Inflammatory macrophage treated with lipopolysaccharide for 1 hour (primary cell): ENCODE results near the gene SERPINE2.

Experiments
- DNase-seq, 2 donors: peaks; one replicate each; pipeline ENCODE4 v3.0.0-alpha.2; 2020 to 2022

SERPINE2 gene, protein sequence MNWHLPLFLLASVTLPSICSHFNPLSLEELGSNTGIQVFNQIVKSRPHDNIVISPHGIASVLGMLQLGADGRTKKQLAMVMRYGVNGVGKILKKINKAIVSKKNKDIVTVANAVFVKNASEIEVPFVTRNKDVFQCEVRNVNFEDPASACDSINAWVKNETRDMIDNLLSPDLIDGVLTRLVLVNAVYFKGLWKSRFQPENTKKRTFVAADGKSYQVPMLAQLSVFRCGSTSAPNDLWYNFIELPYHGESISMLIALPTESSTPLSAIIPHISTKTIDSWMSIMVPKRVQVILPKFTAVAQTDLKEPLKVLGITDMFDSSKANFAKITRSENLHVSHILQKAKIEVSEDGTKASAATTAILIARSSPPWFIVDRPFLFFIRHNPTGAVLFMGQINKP

DNA sequence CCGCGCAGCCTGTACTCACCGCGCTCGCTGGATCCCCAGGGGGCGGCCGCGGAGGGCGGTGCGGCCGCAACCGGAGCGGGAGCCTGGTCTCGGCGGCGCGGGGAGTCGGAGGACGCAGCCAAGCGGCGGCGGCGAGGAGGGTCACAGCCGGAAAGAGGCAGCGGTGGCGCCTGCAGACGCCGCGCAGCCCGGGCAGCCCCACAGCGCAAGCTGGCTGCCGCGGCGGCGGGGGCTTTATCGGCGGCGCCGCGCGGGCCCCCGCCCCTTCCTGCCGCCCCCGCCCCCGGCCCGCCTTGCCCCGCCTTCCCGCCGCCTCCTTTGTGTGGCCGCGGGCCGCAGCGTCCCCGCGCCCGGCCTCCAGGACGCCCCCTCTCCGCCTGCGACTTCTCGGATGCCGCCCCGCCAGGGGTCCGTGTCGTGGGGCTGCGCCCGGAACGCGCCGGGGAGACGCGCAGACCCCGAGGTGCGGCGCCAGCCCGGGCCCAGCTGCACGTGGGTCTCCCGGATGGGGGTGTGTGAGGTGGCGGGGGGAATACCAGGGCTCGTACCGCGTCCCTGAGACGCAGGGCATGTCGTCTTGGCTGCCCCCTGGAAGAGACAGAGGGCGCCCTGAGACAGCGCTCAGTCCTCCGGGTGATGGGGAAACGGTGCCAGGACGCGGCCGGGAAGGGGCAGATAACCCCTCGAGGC is at the start of gene SERPINE2:
SERPINE2 (minus strand) TSS at position 207 of the 690 bp plus-strand sequence. CDS start 37,386 bp downstream, outside the sequence.
- no peak for DNase-seq

DNA sequence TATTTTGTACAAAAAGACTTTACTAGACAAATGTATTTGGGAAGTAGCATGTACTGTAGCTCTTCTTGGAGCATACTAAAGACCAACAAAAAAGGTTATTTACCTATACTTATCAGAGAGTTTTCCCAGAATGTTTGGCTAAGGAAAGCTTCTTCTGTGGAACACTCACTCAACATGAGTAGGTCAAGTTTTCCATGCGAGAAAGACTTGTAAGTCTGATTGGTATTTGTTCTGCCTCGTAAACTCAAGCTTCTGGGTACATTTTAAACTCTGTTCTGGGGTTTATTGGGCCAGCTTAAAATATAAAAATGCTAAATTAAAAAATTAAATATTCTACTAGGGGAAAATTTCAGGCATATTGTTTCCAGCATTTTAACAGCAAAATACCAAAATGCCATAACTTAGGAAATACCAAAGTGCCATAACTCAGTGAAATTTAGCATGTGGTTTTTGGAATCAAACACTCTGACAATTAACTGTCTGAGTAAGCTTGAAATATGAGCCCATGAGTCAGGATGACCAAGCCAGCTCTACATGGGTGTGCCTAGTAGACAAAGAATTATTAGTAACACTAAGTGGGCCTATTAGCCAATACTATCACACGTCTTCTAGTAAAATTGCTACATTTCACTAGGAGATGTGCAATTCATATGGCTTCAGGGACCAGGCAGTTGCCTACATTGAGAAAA is 47.3 kb upstream of the SERPINE2 start:
- DNase-seq, result peak; percentile 9 to 58

DNA sequence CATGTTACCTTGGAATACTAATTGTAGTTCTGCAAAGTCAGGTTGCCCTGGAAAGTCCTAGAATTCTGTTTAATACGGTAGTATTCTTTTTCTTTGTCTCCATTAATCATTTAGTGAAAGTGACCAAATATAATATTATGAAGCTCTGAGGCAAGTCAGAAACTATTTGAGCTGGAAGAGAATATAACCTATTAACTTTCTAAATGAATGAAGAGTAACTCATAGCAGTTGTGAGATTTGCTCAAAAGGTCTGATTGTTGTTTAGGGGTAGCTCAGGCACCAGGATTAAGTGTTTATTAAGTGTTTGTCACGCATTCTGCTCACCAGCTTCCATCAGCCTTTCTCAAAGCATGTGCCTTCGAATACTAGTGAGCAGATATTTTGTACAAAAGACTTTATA is 46.7 kb upstream of the SERPINE2 start:
- no peak for DNase-seq

DNA sequence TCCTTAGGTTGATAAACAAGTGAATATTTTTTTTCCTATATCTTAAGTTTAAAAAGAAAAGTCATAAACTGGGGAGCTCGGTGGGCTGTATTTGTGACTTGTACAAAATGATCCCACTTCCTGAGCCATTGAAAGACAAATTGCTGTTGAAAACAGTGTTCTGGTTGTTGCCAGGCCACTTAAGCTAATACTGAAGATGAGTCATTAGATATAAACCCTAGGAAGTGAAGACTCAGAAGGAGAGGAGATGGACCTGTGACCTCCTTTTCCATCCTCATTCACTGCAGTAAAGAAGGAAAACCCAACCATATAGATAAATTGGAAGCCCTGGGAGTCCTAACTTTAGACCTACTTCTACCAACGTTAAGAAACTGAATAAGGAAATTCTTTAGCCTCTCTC is 46.2 kb upstream of the SERPINE2 start:
- no peak for DNase-seq

DNA sequence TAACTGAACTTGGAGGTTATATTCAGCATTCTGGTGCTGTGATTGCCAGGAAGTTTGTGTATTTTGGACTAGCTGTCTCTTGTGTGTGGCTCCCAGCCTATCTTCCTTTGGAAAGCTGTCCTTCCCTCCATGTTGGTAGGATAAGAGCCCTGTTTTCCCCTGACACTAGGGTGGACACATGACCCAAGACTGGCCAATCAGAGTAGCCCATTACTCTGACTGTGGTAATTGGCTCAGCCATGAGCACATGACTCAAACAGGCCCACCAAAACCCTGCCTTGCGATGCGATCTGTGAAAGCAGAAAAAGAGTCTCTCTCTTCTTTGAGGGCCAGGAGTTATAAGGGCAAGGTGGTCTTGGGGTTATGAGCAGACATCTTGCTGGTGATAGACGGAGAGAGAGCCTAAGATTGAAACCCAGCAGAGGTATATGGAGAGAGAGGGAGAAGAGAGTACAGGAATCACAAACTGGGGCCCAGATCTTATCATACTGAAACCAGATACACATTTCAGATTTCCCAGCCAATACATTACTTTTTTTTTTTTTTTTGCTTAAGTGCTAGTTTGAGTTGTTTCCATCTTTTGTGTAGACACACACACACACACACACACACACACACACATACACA is 45.3 kb upstream of the SERPINE2 start:
- DNase-seq, result no peak

DNA sequence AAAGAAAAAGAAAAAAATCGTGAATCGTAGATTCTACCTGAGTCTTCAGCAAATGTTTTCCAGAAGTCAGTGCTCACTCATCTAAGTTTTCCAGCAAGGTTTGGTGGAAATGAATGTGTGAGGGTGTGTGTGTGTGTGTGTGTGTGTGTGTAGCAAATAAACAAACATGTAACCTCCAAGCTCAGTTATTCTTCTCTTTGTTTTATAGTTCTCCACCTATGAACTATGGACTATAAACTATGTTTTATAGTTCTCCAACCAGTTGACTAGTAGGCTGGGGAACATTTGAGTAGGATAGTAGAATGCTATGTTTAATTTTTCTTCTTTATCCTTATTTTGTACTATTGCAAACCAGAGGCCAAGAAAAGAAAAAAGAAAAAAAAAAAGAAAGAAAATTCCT is 44.6 kb upstream of the SERPINE2 start:
- no peak for DNase-seq

DNA sequence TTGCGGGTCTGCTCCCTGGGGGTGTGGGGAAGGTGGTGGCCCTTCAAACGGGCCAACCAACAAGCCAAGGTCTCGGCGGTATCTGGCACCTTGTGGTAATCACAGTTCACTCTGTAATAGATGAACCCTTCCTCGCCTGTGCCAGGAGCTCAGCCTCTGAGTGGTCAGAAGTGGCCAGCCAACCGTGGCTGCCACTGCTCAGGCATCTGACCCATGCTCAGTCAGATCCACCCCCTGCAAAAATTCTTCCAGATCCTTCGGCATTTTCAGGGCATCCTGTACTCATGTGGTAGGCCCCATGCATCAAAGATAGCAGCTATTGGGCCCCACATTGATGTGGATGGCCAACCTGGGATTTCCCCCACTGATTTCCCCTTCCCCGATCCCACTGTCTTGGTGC is 39.6 kb upstream of the SERPINE2 start:
- DNase-seq, result no peak

DNA sequence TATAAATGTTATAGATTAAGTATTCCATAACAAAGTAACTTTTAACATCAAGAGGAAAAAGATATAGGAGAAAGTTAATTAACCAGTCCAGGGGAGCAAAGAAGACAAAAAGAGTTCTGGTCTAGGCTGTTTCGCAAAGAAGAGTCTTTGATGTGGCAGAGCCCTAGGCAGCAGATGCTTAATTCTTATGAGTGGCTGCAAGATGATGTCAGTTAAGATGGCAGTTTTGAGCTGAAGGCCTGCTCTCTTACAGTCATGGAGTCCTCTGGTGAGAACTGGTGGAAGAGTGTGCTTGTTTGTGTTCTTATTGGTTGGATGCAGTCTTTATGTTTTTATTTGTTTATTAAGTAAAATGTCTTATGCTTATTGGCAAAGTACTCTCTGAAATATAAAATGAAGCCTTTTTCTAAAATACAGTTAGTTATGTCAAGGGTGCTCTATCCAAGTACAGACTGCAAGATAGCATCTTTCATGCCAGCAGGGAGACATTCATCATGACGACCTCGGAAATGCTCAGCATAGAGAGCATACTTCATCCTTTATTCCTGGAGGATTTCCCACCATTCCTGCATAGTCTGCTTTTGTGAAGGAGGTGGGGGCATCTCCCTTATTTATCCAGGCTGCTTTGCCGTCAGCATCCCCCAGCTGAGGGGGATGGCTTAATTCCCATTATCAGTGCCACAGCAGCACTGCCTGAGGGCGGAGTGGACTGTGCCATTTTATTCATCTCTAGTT is 38.9 kb upstream of the SERPINE2 start:
- DNase-seq, result no peak

DNA sequence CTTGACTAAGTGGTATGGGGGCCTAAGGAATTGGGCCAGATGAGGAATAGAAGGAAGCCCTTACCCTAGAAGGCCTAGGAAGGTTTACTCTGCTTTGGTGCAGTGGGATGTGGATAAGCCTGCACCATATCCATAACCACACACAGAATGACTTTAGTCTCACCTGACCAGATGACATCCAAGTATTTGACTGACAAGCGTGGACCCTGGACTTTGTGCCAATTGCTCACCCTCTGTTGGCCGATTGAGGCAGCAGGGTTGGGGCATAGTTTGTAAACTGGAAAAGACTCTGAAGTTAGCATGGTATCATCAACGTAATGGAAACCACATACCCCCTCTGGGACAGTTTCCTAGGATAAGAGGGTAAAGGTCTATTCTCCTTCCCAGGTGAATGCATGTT is 36.5 kb upstream of the SERPINE2 start:
- DNase-seq, result no peak

DNA sequence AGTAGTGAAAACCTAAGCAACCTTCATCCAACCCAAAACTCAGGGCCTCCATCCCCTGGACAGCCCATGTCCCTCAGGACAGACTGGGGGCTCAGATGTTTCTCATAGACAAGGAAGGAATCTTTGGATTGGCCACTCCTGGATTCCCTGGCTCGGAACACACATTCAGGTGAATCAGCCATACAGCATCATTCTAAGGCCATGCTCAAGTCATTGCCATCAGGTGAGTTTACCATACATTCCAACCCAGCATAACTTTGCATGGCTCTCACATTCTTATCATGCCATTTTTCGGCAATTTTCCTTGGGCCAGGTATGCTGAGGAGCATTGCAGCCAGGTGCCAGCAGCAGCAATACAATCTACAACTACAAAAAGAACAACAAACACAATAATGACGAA is 34.6 kb upstream of the SERPINE2 start:
- no peak for DNase-seq

DNA sequence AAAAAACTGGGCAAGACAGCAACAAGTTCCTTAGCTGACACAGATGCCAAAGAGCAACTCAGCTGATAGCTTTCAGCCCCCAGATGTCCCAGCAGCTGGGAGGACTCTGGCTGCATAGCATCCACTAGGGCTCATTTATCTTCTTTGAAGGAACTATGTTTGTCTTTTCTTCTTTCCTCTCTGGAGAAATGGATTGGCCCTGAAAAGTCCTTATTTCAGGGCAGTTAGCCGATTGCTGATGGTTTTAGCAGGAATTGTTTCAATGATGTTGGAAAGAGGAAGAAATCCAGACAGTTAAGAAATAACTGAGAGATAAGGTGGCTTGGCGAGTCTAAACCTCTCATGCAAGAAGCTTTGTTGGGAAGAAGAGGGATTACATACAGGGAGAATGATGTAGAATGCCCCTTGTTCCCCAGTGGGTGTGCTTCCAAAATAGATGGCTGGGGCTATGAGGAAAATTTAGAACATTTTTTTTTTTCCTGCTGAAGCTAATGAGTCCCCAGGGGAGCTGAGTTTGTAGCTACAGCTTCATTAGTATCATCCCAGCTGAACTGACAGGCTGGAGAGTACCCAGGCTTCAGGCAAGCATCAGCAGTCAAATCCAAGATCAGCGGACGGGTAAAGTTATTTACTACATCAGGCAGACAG is 33.6 kb upstream of the SERPINE2 start:
- no peak for DNase-seq

DNA sequence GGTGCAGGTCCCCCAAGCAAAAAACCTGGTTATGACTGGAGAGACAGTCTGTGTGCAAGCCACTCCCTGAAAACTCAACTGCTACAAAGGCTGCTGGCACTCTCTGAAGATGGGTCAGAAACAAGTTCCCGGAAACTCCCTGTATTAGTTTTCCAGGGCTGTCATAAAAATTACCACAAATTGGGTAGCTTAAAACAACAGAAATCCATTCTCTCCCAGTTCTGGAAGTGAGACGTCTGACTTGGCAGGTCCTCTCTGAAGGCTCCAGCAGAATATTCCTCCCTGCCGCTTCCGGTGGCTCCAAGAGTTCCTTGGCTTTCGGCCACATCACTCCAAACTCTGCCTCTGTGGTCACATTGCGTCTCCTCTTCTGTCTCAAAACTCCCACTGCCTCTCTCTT is 30.1 kb upstream of the SERPINE2 start:
- DNase-seq, result no peak

DNA sequence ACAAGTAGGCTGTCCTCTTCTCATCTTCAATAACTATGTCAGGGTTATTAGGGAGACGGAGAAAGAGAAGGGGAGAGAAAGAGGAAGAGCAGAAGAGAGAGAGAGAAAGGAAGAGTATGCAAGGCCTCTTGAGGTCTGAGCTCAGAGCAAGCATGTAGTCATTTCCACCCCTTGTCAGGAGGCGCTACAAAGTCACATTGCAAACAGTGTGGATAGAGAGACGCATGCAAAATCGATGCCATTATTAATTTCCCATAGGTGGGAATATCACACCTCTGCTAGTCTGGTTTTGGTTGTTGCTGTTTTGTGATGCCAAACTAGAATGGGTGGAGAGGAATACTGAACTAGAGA is 24.2 kb upstream of the SERPINE2 start:
- no peak for DNase-seq

DNA sequence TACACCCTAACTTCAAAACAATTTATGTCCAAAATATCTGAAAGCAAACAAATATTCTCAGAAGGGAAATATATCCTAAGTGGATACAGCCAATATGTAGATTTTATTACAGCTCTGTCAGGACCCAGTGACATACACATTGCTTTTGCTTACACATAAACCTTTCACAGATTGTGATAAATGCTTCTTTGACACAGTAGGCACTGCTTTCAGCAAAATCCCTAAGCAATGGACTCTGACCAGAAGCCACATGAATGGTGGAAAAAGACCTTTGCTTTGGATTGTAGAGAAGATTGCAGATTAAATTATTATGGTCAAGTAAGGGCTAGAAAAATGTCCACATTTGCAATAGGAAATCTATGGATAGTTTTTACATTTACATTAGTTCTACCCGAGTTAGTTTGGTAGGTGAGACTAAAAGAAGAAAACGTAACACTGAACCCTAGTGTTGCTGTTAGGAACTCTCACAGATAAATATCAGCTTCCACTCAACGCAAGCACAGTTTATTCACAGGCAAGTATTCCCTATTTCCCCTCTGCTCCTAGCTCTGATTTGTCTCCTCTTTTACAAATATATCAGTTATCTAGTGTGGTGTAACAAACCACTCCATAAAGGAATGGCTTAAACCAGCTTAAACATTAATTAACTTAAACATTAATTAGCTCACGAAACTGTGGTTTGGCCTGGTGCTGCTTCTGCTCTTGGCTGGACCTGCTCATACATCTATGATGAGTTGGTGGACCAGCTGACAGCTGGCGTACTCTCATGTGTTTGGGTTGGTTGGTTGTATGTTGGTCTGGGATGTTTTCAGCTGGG is 23.6 kb upstream of the SERPINE2 start:
- no peak for DNase-seq

DNA sequence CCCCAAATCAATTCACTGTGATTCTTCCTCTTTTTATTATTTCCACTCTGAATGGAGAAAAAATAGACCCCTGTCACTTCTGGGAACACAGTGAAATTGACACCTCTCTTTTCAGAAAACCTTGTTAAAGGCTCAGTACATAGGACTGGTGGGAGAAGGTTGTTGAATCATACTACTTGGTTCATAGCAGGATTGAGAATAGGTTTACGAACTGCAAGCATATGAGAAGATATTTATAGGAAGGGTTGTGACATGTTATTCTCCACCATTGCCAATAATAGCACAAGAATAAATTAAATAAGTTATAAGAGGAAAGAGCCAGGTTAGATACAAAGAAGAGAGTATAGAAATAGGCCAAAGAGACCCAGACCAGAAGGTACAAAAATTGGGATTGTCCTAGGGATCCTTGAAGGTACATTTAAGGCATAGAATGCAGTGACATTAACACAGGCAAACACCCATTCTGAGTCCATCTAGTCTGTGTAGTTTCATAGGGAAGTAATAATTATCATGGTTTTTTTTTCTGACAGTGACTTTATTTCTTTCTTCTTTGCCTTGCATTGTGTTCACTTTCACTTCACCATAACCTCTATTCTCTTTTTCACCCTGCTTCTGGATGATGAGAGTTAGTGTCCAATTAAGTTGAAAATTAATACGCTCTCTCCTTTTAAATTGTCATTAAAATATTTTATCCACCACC is 21.8 kb upstream of the SERPINE2 start:
- no peak for DNase-seq

DNA sequence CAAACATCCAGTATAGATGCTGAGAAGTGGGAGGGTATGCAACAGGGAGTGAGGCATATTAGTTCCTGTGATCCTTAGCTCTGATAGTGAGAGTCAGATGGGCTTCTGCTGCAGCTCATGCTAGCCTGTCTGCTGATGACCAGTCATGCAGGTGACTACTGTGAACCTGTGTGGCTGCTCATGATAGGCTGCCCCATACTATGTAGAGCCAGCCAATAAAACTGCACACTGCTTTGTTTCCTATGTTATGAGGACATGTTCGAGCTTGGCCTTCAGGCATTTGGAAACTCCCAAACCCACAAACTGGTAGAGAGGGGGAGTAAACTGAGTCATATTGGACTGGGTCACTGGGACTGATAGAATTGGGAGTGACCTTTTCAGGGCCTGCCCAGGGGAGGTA is 20.1 kb upstream of the SERPINE2 start:
- no peak for DNase-seq

DNA sequence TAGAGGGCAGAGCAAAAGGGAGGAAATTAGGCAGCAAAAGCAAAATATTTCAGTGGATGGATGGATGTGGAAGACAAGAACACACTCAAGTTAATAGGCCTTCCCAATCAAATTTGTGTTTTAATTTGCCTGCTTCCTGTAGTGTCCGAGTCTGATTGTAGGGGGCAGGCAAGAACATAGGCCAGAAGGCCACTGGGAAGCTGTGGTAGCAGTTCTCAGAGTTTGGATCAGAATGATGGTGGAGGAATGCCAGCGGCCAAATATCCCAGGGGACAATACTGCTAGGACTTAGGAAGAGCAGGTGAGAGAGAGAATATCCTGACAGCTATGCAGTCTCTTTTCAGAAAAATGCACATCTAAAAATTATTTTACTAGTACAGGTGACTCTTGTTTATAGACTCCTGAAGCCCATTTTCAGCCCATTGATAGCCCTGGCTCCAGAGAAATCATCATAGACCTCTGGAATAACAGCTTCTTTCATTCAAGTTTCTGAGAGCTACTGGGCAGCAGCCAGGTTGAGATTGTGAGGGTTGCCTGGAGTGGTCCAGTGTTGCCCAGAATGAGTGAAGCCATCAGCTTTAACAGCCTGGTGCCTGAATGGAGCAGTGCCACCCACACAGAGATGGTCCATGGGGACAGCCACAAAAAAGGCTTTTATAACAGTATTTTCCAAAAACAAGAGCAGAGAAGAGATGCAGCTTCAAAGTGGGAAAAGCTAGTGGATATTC is 19.1 kb upstream of the SERPINE2 start:
- DNase-seq, result no peak

DNA sequence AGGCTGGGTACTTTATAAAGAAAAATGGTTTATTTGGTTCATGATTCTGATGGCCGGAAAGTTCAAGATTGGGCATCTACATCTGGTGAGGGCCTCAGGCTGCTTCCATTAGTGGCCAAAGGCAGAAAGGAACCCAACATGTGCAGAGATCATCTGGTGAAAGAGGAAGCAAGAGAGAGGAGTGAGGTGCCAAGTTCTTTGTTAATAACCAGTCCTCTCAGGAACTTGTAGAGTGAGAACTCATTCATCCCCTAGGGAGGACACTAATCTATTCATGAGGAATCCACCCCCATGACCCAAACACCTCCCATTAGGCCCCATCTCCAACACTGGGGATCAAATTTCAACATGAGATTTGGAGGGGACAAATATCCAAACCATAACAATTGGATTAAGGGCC is 17.8 kb upstream of the SERPINE2 start:
- no peak for DNase-seq

DNA sequence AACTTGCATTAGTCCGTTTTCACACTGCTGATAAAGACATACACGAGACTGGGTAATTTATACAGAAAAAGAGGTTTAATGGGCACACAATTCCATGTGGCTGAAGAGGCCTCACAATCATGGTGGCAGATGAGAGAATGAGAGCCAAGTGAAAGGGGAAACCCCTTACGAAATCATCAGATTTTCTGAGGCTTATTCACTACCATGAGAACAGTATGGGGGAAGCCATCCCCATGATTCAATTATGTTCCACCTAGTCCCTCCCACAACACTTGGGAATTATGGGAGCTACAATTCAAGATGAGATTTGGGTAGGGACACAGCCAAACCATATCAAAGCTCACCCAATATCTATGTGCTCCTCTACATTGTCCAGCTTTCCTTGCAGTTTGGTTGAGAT is 16.0 kb upstream of the SERPINE2 start:
- peak in 1 of 2 donors; percentile 11 for DNase-seq

DNA sequence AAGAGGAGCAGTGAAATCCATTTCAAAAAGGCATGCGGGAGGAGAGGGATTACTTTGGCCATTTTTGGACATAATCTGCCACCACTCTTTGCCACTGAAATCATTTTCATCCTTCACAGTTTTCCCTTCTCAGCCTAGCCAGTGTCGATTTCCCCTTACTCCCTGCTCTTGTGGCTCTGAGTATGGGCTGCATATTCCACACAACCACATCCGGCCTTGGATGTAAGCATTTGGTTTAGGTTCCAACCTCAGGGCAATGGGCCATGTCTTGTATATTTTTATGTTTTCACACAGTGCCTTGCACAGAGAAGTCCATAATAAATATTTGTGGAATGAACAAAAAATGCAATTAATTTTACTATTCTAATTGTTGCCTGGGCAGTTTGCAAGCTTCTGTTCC is 7.7 kb upstream of the SERPINE2 start:
- no peak for DNase-seq
